Measurements from ENCODE around the gene IGFBP2. TPM values are rescaled to one million over a fixed set of nuclear protein-coding genes. Genes with fewer than 3 reads are reported as not detected.

The IGFBP2 gene
- total RNA-seq, 4 donors from 2014 or later = 59.5 to 398 (median 102) TPM

- no peak for TF ChIP-seq CTCF (IDR thresholded peaks at IDR 0.05)
- no peak for TF ChIP-seq POLR2A (IDR thresholded peaks at IDR 0.05)
Measured at GRCh38 chr2:216696321-216696720, 63.1 kb downstream of the IGFBP2 start.

GRCh38 chr2:216696751-216697560 is 63.7 kb downstream of the IGFBP2 start:
- Histone ChIP-seq H3K4me1 (no peaks in the 10 kb centered on the region), H3K4me3 (no peak overlapping the region), H3K36me3 (no peaks in the 10 kb centered on the region), H3K27ac (peak overlapping the region; percentile 93 to 95), H3K27me3 (no peaks in the 10 kb centered on the region), H3K9me3 (no peaks in the 10 kb centered on the region)
- TF ChIP-seq POLR2A (IDR thresholded peaks at IDR 0.05) (no peak), CTCF (IDR thresholded peaks at IDR 0.05) (peak; percentile 54 to 86 (median 70))
- intact Hi-C loops (cut with DNase I; ENCODE audit: low total_unique reads) = loop anchor here (10.0 kb wide), 1 partner anchor 638 kb away; no protein-coding TSS in a partner anchor
- DNase-seq = no peak

More at GRCh38 chr2:216696321-216696720, 63.1 kb downstream of the IGFBP2 start:
- intact Hi-C loops (cut with DNase I; ENCODE audit: low total_unique reads) = loop anchor here (10.0 kb wide), 1 partner anchor 638 kb away; no protein-coding TSS in a partner anchor
- H3K4me3 ChIP-seq = no peak overlapping the region
- H3K9me3 ChIP-seq = no peaks in the 10 kb centered on the region
- peak overlapping the region; percentile 93 to 95 for H3K27ac ChIP-seq
- H3K27me3 ChIP-seq = no peaks in the 10 kb centered on the region
- DNase-seq = peak in 1 of 2 donors; percentile 15
- no peaks in the 10 kb centered on the region for H3K4me1 ChIP-seq
- H3K36me3 ChIP-seq = no peaks in the 10 kb centered on the region

DNA sequence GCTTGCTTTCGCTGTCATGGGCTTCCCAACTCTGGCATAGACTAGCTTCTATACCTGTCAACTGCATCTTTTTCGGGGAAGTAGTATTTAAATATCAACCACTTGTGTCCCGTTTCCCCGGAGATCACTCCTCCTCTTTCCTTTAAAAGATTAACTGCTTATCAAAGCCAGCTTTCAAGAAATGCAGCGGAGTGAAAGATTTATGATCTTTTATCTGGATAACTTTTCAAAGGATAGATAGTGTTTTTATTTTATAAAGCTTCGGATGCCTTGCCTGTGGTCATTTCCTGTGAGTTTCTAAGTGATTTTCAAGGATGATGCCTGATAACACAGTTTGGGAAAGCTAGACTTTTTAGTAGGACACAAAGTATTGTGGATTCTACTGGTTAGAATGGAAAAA is 65.1 kb downstream of the IGFBP2 start:
- H3K27me3 ChIP-seq = no peaks in the 10 kb centered on the region
- intact Hi-C loops (cut with DNase I; ENCODE audit: low total_unique reads) = loop anchor here (10.0 kb wide), 1 partner anchor 637 kb away; no protein-coding TSS in a partner anchor
- no peaks in the 10 kb centered on the region for H3K9me3 ChIP-seq
- H3K27ac ChIP-seq = peak overlapping the region; percentile 93 to 95
- no peaks in the 10 kb centered on the region for H3K4me1 ChIP-seq
- no peak overlapping the region for H3K4me3 ChIP-seq
- no peaks in the 10 kb centered on the region for H3K36me3 ChIP-seq
- TF ChIP-seq CTCF (IDR thresholded peaks at IDR 0.05) (no peak), POLR2A (IDR thresholded peaks at IDR 0.05) (no peak)
- no peak for DNase-seq

DNA sequence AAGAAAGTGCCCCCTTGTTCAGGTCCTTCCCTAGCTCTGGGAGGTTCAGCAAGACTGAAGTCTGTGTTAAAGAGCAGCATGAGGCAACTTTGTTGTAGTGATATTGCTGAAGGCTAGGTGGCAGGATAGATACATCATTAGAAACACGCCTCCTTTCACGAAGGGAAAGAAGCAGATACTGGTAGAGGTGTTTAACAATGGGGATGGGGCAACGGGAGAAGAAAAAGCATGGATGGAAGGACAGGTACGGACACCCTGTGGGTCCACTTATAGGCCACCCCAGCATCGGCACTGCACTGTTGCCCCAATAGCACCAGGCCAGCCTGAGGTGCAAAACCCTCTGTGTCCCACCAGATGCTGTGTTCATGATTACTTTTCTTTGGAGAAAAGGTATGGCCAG is 65.7 kb downstream of the IGFBP2 start:
- DNase-seq = no peak
- H3K4me1 ChIP-seq = no peaks in the 10 kb centered on the region

More for the DNA sequence above, 65.7 kb downstream of the IGFBP2 start:
- Histone ChIP-seq H3K36me3 (no peaks in the 10 kb centered on the region), H3K27me3 (no peaks in the 10 kb centered on the region), H3K27ac (peak overlapping the region; percentile 93 to 95), H3K4me3 (no peak overlapping the region), H3K9me3 (no peaks in the 10 kb centered on the region)
- TF ChIP-seq POLR2A (IDR thresholded peaks at IDR 0.05) = no peak
- peak; percentile 56 to 89 (median 76) for TF ChIP-seq CTCF (IDR thresholded peaks at IDR 0.05)
- intact Hi-C loops (cut with DNase I; ENCODE audit: low total_unique reads) = loop anchor here (10.0 kb wide), 1 partner anchor 636 kb away; no protein-coding TSS in a partner anchor

All from uterus (tissue), 4 donors.